Tibial artery (tissue), 4 donors: Measurements from ENCODE around the gene WAC.

Experiments
- DNase-seq, 2 donors: peaks; one replicate each; pipeline ENCODE4 v3.0.0-alpha.2; 2019
- H3K27ac ChIP-seq, 2 donors: fragments of 200-600 bp; sonication (generic) in 1 of 2; 1 replicate in 1 of 2; 2 replicates in 1 of 2; pipeline ENCODE4 v1.5.1; 2018 to 2019; ENCODE audit warnings: mild to moderate bottlenecking in 1 of 2
- H3K27me3 ChIP-seq, 2 donors: fragments of 200-600 bp; sonication (generic) in 1 of 2; one replicate each; pipeline versions ENCODE4 v1.5.1 to v1.6.0; 2016 to 2019
- H3K36me3 ChIP-seq, 3 donors: fragments of 200-600 bp; sonication (generic) in 2 of 3; one replicate each; pipeline ENCODE4 v1.5.1; 2016 to 2019; ENCODE audit warnings: mild to moderate bottlenecking in 2 of 3
- H3K4me1 ChIP-seq, 4 donors: fragments of 200-600 bp; sonication (generic) in 2 of 4; 1 replicate in 3 of 4; 2 replicates in 1 of 4; pipeline ENCODE4 v1.5.1; 2016 to 2019
- H3K4me3 ChIP-seq, 2 donors: fragments of 200-600 bp; sonication (generic) in 1 of 2; 1 replicate in 1 of 2; 2 replicates in 1 of 2; pipeline ENCODE4 v1.5.1; 2018 to 2019; ENCODE audit warnings: mild to moderate bottlenecking in 2 of 2
- H3K9me3 ChIP-seq, 3 donors: fragments of 200-600 bp; sonication (generic) in 1 of 3; one replicate each; pipeline ENCODE4 v1.5.1; 2016 to 2019
- CTCF ChIP-seq, 2 experiments: fragments of 200-600 bp in 1 of 2; fragments of 450-650 bp in 1 of 2; IDR thresholded peaks; one replicate each; pipeline ENCODE4 v1.5.1; 2017 to 2019; ENCODE audit warnings: antibody characterized with exemption in 2 of 2, mild to moderate bottlenecking in 1 of 2, moderate library complexity in 1 of 2
- intact Hi-C: fragments of 100-400 bp; cut with DNase I; formaldehyde crosslinking; loops from one replicate; pipeline ENCODE4 v1.15.0; 2023; ENCODE audit warnings: low total_unique reads

Gene WAC

GRCh38 chr10:28538595-28538994, 5.7 kb downstream of the WAC start:
- Histone ChIP-seq H3K4me3 (no peak overlapping the region), H3K36me3 (peaks cover 55 to 58% (median 57%) of the 10 kb centered on the region in 3 donors), H3K9me3 (no peaks in the 10 kb centered on the region), H3K4me1 (peaks cover 0 to 60% (median 20%) of the 10 kb centered on the region in 4 donors), H3K27me3 (no peaks in the 10 kb centered on the region), H3K27ac (no peak overlapping the region)
- intact Hi-C loops, result no loop called here
- DNase-seq, result no peak
- no peak for TF ChIP-seq CTCF (IDR thresholded peaks at IDR 0.05)

- intact Hi-C loops, result loop anchor here (10.0 kb wide), 1 partner anchor 55 kb away; no protein-coding TSS in a partner anchor
- H3K4me1 ChIP-seq, result peaks cover 0 to 58% (median 9%) of the 10 kb centered on the region in 4 donors
- H3K27me3 ChIP-seq, result no peaks in the 10 kb centered on the region
- no peak for DNase-seq
- no peak overlapping the region for H3K4me3 ChIP-seq
- no peak for TF ChIP-seq CTCF (IDR thresholded peaks at IDR 0.05)
- peaks cover 55 to 61% (median 59%) of the 10 kb centered on the region in 3 donors for H3K36me3 ChIP-seq
- no peaks in the 10 kb centered on the region for H3K9me3 ChIP-seq
- H3K27ac ChIP-seq, result no peak overlapping the region
Measured at GRCh38 chr10:28540145-28540544, 7.2 kb downstream of the WAC start.

- H3K27me3 ChIP-seq, result no peaks in the 10 kb centered on the region
- H3K9me3 ChIP-seq, result no peaks in the 10 kb centered on the region
- intact Hi-C loops, result loop anchor here (10.0 kb wide), 1 partner anchor 53 kb away; no protein-coding TSS in a partner anchor
- peaks cover 0 to 55% (median 6%) of the 10 kb centered on the region in 4 donors for H3K4me1 ChIP-seq
- H3K27ac ChIP-seq, result no peak overlapping the region
- H3K36me3 ChIP-seq, result peaks cover 39 to 44% (median 42%) of the 10 kb centered on the region in 3 donors
- no peak overlapping the region for H3K4me3 ChIP-seq
- TF ChIP-seq CTCF (IDR thresholded peaks at IDR 0.05), result no peak
- DNase-seq, result no peak
Measured at GRCh38 chr10:28541717-28542365, 8.9 kb downstream of the WAC start.

- TF ChIP-seq CTCF (IDR thresholded peaks at IDR 0.05), result no peak
- H3K4me3 ChIP-seq, result no peak overlapping the region
- no peak overlapping the region for H3K27ac ChIP-seq
- H3K4me1 ChIP-seq, result peaks cover 0 to 46% (median 4%) of the 10 kb centered on the region in 4 donors
- intact Hi-C loops, result loop anchor here (10.0 kb wide), 1 partner anchor 52 kb away; no protein-coding TSS in a partner anchor
- no peaks in the 10 kb centered on the region for H3K27me3 ChIP-seq
- H3K36me3 ChIP-seq, result peaks cover 33 to 36% (median 35%) of the 10 kb centered on the region in 3 donors
- DNase-seq, result no peak
- no peaks in the 10 kb centered on the region for H3K9me3 ChIP-seq
Measured at GRCh38 chr10:28542728-28543127, 9.8 kb downstream of the WAC start.

- H3K9me3 ChIP-seq, result no peaks in the 10 kb centered on the region
- H3K36me3 ChIP-seq, result peaks cover 33 to 36% (median 34%) of the 10 kb centered on the region in 3 donors
- H3K27ac ChIP-seq, result no peak overlapping the region
- peaks cover 0 to 54% (median 8%) of the 10 kb centered on the region in 4 donors for H3K4me1 ChIP-seq
- TF ChIP-seq CTCF (IDR thresholded peaks at IDR 0.05), result no peak
- no peak for DNase-seq
- no peak overlapping the region for H3K4me3 ChIP-seq
- H3K27me3 ChIP-seq, result no peaks in the 10 kb centered on the region
- intact Hi-C loops, result loop anchor here (10.0 kb wide), 1 partner anchor 51 kb away; no protein-coding TSS in a partner anchor
Measured at GRCh38 chr10:28544058-28544457, 11.1 kb downstream of the WAC start.
